Neural cell (in vitro differentiated cells): ENCODE data around the gene UMOD. TPM values are rescaled to one million over a fixed set of nuclear protein-coding genes. Genes with fewer than 3 reads are reported as not detected.

Source experiments
- H2AFZ ChIP-seq: fragments of 200-600, 300-800 bp; sonication (generic), shearing (Covaris generic); 2 replicates; pipeline ENCODE4 v1.6.0; 2014; ENCODE audit warnings: low read depth, mild to moderate bottlenecking, antibody characterized with exemption, low read length, moderate library complexity
- H3F3A ChIP-seq: fragments of 200-600 bp; shearing (Covaris generic); 2 replicates; pipeline ENCODE4 v1.6.1; 2016; ENCODE audit warnings: mild to moderate bottlenecking, moderate library complexity, mixed read lengths, antibody characterized with exemption, low read length; ENCODE audit not compliant: insufficient read depth, poor library complexity, severe bottlenecking
- H3K27ac ChIP-seq: fragments of 200-600, 300-800 bp; sonication (generic), shearing (Covaris generic); 2 replicates; pipeline ENCODE4 v1.5.1; 2014; ENCODE audit warnings: mild to moderate bottlenecking, low read length, moderate library complexity
- H3K27me3 ChIP-seq: fragments of 300-800, 200-600 bp; sonication (generic), shearing (Covaris generic); 2 replicates; pipeline ENCODE4 v1.6.0; 2014; ENCODE audit warnings: mild to moderate bottlenecking, low read depth, low read length, moderate library complexity; ENCODE audit not compliant: insufficient read depth
- H3K36me3 ChIP-seq: fragments of 300-800, 200-600 bp; sonication (generic), shearing (Covaris generic); 2 replicates; pipeline ENCODE4 v1.5.1; 2014; ENCODE audit warnings: mild to moderate bottlenecking, antibody characterized with exemption, low read length, moderate library complexity; ENCODE audit not compliant: insufficient read depth
- H3K4me2 ChIP-seq: fragments of 300-800, 200-600 bp; sonication (generic), shearing (Covaris generic); 2 replicates; pipeline ENCODE4 v1.6.0; 2014; ENCODE audit warnings: mild to moderate bottlenecking, low read length
- H3K4me3 ChIP-seq: fragments of 300-800, 200-600 bp; sonication (generic), shearing (Covaris generic); 2 replicates; pipeline ENCODE4 v1.5.1; 2014; ENCODE audit warnings: mild to moderate bottlenecking, low read length, moderate library complexity
- H3K79me2 ChIP-seq: fragments of 200-600 bp; shearing (Covaris generic); replicated peaks from 2 replicates; pipeline ENCODE4 v1.6.0; 2014; ENCODE audit warnings: mild to moderate bottlenecking, low read length, moderate library complexity; ENCODE audit not compliant: insufficient read depth
- H3K9ac ChIP-seq: fragments of 300-800, 200-600 bp; sonication (generic), shearing (Covaris generic); 2 replicates; pipeline ENCODE4 v1.6.1; 2016; ENCODE audit warnings: mild to moderate bottlenecking, low read length, mixed read lengths
- H3K9me2 ChIP-seq: fragments of 200-600 bp; shearing (Covaris generic); 2 replicates; pipeline ENCODE4 v1.6.1; 2016; ENCODE audit warnings: mild to moderate bottlenecking, low read length, mixed read lengths; ENCODE audit not compliant: insufficient read depth
- H3K9me3 ChIP-seq: fragments of 200-600, 300-800 bp; sonication (generic), shearing (Covaris generic); 2 replicates; pipeline ENCODE4 v1.6.1; 2016; ENCODE audit warnings: mild to moderate bottlenecking, mixed run types, low read length, moderate library complexity, mixed read lengths
- H4K20me1 ChIP-seq: fragments of 200-600 bp; shearing (Covaris generic); 2 replicates; pipeline ENCODE4 v1.6.1; 2016; ENCODE audit warnings: mild to moderate bottlenecking, mixed run types; ENCODE audit not compliant: insufficient read depth
- CTCF ChIP-seq: fragments of 450-650 bp; IDR thresholded peaks from 2 replicates; pipeline ENCODE4 v1.5.1; 2014; ENCODE audit warnings: antibody characterized with exemption, mild to moderate bottlenecking, moderate library complexity; ENCODE audit not compliant: poor library complexity, severe bottlenecking
- EP300 ChIP-seq: fragments of 450-650 bp; conservative IDR thresholded peaks from 2 replicates; pipeline ENCODE4 v1.6.1; 2014; ENCODE audit warnings: antibody characterized with exemption, mild to moderate bottlenecking, moderate library complexity; ENCODE audit not compliant: poor library complexity, severe bottlenecking
- EZH2 ChIP-seq: fragments of 200-600, 300-800 bp; shearing (Covaris generic), sonication (generic); IDR thresholded peaks from 2 replicates; pipeline ENCODE4 v1.6.1; 2014; ENCODE audit warnings: antibody characterized with exemption, low read length, borderline replicate concordance, mild to moderate bottlenecking; ENCODE audit not compliant: insufficient read depth, poor library complexity, severe bottlenecking
- MXI1 ChIP-seq: fragments of 450-650 bp; conservative IDR thresholded peaks from 2 replicates; pipeline ENCODE4 v1.6.1; 2014; ENCODE audit warnings: antibody characterized with exemption, mild to moderate bottlenecking; ENCODE audit not compliant: poor library complexity, severe bottlenecking
- POLR2AphosphoS5 ChIP-seq: IDR thresholded peaks from 2 replicates; pipeline ENCODE4 v1.6.1; 2012
- RAD21 ChIP-seq: fragments of 450-650 bp; conservative IDR thresholded peaks from 2 replicates; pipeline ENCODE4 v1.6.1; 2014; ENCODE audit warnings: antibody characterized with exemption, mild to moderate bottlenecking, moderate library complexity
- REST ChIP-seq: IDR thresholded peaks from 2 replicates; pipeline ENCODE4 v1.6.1; 2012; ENCODE audit warnings: borderline replicate concordance
- SMC3 ChIP-seq: fragments of 450-650 bp; conservative IDR thresholded peaks from 2 replicates; pipeline ENCODE4 v1.6.1; 2014; ENCODE audit warnings: antibody characterized with exemption, mild to moderate bottlenecking, moderate library complexity; ENCODE audit not compliant: poor library complexity
- TAF1 ChIP-seq: IDR thresholded peaks from 2 replicates; pipeline ENCODE4 v1.6.1; 2012; ENCODE audit warnings: low read depth
- polyA plus RNA-seq: library from polyadenylated mRNA; depleted of rRNA; stranded (reverse); fragments of >200 nt; gene quantifications from 2 replicates; pipeline ENCODE4 v1.2.3, GENCODE V29; 2014

The UMOD gene
- polyA plus RNA-seq, 1 donor from 2014 or later: not detected

GRCh38 chr16:20334396-20334795, 18.1 kb downstream of the UMOD start:
- no peaks in the 10 kb centered on the region for H4K20me1 ChIP-seq
- no peaks in the 10 kb centered on the region for H3K36me3 ChIP-seq
- H2AFZ ChIP-seq: no peak overlapping the region
- H3K9me2 ChIP-seq: no peaks in the 10 kb centered on the region
- H3K4me3 ChIP-seq: no peak overlapping the region
- no peaks in the 10 kb centered on the region for H3F3A ChIP-seq
- no peaks in the 10 kb centered on the region for H3K9me3 ChIP-seq
- no peak overlapping the region for H3K27ac ChIP-seq
- no peaks in the 10 kb centered on the region for H3K27me3 ChIP-seq
- H3K9ac ChIP-seq: no peak overlapping the region
- no peak for TF ChIP-seq EP300
- no peak for TF ChIP-seq SMC3
- no peak for TF ChIP-seq POLR2AphosphoS5
- no peak for TF ChIP-seq TAF1
- no peak for TF ChIP-seq RAD21
- H3K4me2 ChIP-seq: no peak overlapping the region
- no peaks in the 10 kb centered on the region for H3K79me2 ChIP-seq

- H3K4me2 ChIP-seq: no peak overlapping the region
- H4K20me1 ChIP-seq: no peaks in the 10 kb centered on the region
- TF ChIP-seq CTCF (no peak), SMC3 (no peak), TAF1 (no peak), POLR2AphosphoS5 (no peak), REST (no peak), EP300 (no peak), EZH2 (no peak)
- H3K27me3 ChIP-seq: no peaks in the 10 kb centered on the region
- H3K9me2 ChIP-seq: no peaks in the 10 kb centered on the region
- H3K9ac ChIP-seq: no peak overlapping the region
- no peaks in the 10 kb centered on the region for H3K36me3 ChIP-seq
- H3K27ac ChIP-seq: no peak overlapping the region
- no peak overlapping the region for H2AFZ ChIP-seq
- no peak overlapping the region for H3K4me3 ChIP-seq
- no peaks in the 10 kb centered on the region for H3K9me3 ChIP-seq
- H3K79me2 ChIP-seq: no peaks in the 10 kb centered on the region
- H3F3A ChIP-seq: no peaks in the 10 kb centered on the region
Measured at GRCh38 chr16:20333120-20333519, 19.4 kb downstream of the UMOD start.

GRCh38 chr16:20332411-20332810, 20.1 kb downstream of the UMOD start:
- no peak overlapping the region for H3K27ac ChIP-seq
- no peak for TF ChIP-seq REST
- no peak for TF ChIP-seq SMC3
- no peak for TF ChIP-seq POLR2AphosphoS5
- no peak for TF ChIP-seq CTCF
- no peak for TF ChIP-seq TAF1
- TF ChIP-seq RAD21: no peak
- TF ChIP-seq MXI1: no peak
- TF ChIP-seq EZH2: no peak
- no peaks in the 10 kb centered on the region for H3K36me3 ChIP-seq
- H3K9ac ChIP-seq: no peak overlapping the region
- H3K79me2 ChIP-seq: no peaks in the 10 kb centered on the region
- H3K4me2 ChIP-seq: no peak overlapping the region
- no peaks in the 10 kb centered on the region for H3K9me3 ChIP-seq
- no peaks in the 10 kb centered on the region for H3K27me3 ChIP-seq
- H2AFZ ChIP-seq: no peak overlapping the region
- no peaks in the 10 kb centered on the region for H3K9me2 ChIP-seq
- no peaks in the 10 kb centered on the region for H4K20me1 ChIP-seq
- no peaks in the 10 kb centered on the region for H3F3A ChIP-seq
- no peak overlapping the region for H3K4me3 ChIP-seq
